HepG2 (cell line): ENCODE data around the gene TP53I3. TPM values are rescaled to one million over a fixed set of nuclear protein-coding genes. Genes with fewer than 3 reads are reported as not detected.

Experiments
- CCDC6 ChIP-seq: sonication (generic); formaldehyde crosslinking; IDR thresholded peaks from 2 replicates; pipeline ENCODE4 v1.8.1; 2022; ENCODE audit warnings: mild to moderate bottlenecking, missing genetic modification reagents, moderate library complexity
- FLYWCH1 ChIP-seq: sonication (generic); formaldehyde crosslinking; IDR thresholded peaks from 2 replicates; pipeline ENCODE4 v1.8.1; 2023; ENCODE audit warnings: mild to moderate bottlenecking, missing genetic modification reagents
- GZF1 ChIP-seq: sonication (generic); formaldehyde crosslinking; IDR thresholded peaks from 2 replicates; pipeline ENCODE4 v1.5.1; 2020; ENCODE audit warnings: mild to moderate bottlenecking, missing genetic modification reagents
- HCFC1 ChIP-seq: fragments of 150-350 bp; IDR thresholded peaks from 2 replicates; pipeline ENCODE4 v1.6.1; 2014; ENCODE audit warnings: low read depth, low read length
- KDM5A ChIP-seq: fragments of 200-600 bp; sonication (generic); IDR thresholded peaks from 2 replicates; pipeline ENCODE4 v1.7.0; 2018; ENCODE audit warnings: antibody characterized with exemption, mild to moderate bottlenecking, low read length, borderline replicate concordance
- KLF11 ChIP-seq: IDR thresholded peaks from 2 replicates; pipeline ENCODE4 v1.6.1; 2016; ENCODE audit warnings: missing compliant biosample characterization
- KMT2A ChIP-seq: sonication (generic); formaldehyde crosslinking; IDR thresholded peaks from 2 replicates; pipeline ENCODE4 v1.4.0; 2020; ENCODE audit warnings: missing genetic modification reagents
- MAFK ChIP-seq, 2 experiments: IDR thresholded peaks in 1 of 2; conservative IDR thresholded peaks in 1 of 2; 2 replicates each; pipeline ENCODE4 v1.6.1; 2011; ENCODE audit warnings: improper control_type of control experiment in 2 of 2, low read length in 2 of 2
- MTF2 ChIP-seq: sonication (generic); formaldehyde crosslinking; IDR thresholded peaks from 2 replicates; pipeline ENCODE4 v1.5.0; 2020; ENCODE audit warnings: missing genetic modification reagents, borderline replicate concordance
- NCOR1 ChIP-seq: fragments of 200-600 bp; sonication (generic); IDR thresholded peaks from 2 replicates; pipeline ENCODE4 v1.7.0; 2017; ENCODE audit warnings: antibody characterized with exemption, low read length, borderline replicate concordance
- NFE2L1 ChIP-seq: sonication (generic); formaldehyde crosslinking; IDR thresholded peaks from 2 replicates; pipeline ENCODE4 v1.4.0; 2020; ENCODE audit warnings: missing genetic modification reagents, mild to moderate bottlenecking, borderline replicate concordance
- NFE2L2 ChIP-seq: fragments of 150-350 bp; IDR thresholded peaks from 2 replicates; pipeline ENCODE4 v1.6.1; 2014; ENCODE audit warnings: low read length
- RBM39 ChIP-seq: fragments of 200-400 bp; formaldehyde crosslinking; IDR thresholded peaks from one replicate; pipeline ENCODE4 v1.6.1; 2018; ENCODE audit warnings: antibody characterized with exemption, mild to moderate bottlenecking, low read depth, low read length; ENCODE audit not compliant: poor library complexity, severe bottlenecking
- SP140L ChIP-seq: sonication (generic); formaldehyde crosslinking; IDR thresholded peaks from 2 replicates; pipeline ENCODE4 v1.4.0; 2020; ENCODE audit warnings: missing genetic modification reagents, borderline replicate concordance
- TCF7L2 ChIP-seq: IDR thresholded peaks from 2 replicates; pipeline ENCODE4 v1.6.1; 2011; ENCODE audit warnings: mild to moderate bottlenecking, low read depth, low read length, moderate library complexity
- ZNF230 ChIP-seq: sonication (generic); formaldehyde crosslinking; IDR thresholded peaks from 2 replicates; pipeline ENCODE4 v1.4.0; 2020; ENCODE audit warnings: mild to moderate bottlenecking, missing genetic modification reagents
- ZNF335 ChIP-seq: sonication (generic); formaldehyde crosslinking; IDR thresholded peaks from 2 replicates; pipeline ENCODE4 v1.4.0; 2020; ENCODE audit warnings: missing genetic modification reagents
- ZNF431 ChIP-seq: sonication (generic); formaldehyde crosslinking; IDR thresholded peaks from 2 replicates; pipeline ENCODE4 v1.9.0; 2022; ENCODE audit warnings: missing genetic modification reagents, low read depth, mild to moderate bottlenecking, borderline replicate concordance
- ZNF615 ChIP-seq: sonication (generic); formaldehyde crosslinking; IDR thresholded peaks from 2 replicates; pipeline ENCODE4 v1.5.0; 2020; ENCODE audit warnings: mild to moderate bottlenecking, missing genetic modification reagents, borderline replicate concordance
- ZNF629 ChIP-seq: sonication (generic); formaldehyde crosslinking; conservative IDR thresholded peaks from 2 replicates; pipeline ENCODE4 v1.5.0; 2020; ENCODE audit warnings: missing genetic modification reagents
- ZNF720 ChIP-seq: sonication (generic); formaldehyde crosslinking; IDR thresholded peaks from 2 replicates; pipeline ENCODE4 v1.4.0; 2020; ENCODE audit warnings: missing genetic modification reagents
- ZNF75D ChIP-seq: sonication (generic); formaldehyde crosslinking; IDR thresholded peaks from 2 replicates; pipeline ENCODE4 v1.8.1; 2023; ENCODE audit warnings: missing genetic modification reagents, mild to moderate bottlenecking, borderline replicate concordance
- ZNF883 ChIP-seq: sonication (generic); formaldehyde crosslinking; IDR thresholded peaks from 2 replicates; pipeline ENCODE4 v1.5.1; 2020; ENCODE audit warnings: mild to moderate bottlenecking, missing genetic modification reagents; ENCODE audit errors: not compliant biosample characterization
- ZSCAN22 ChIP-seq: sonication (generic); formaldehyde crosslinking; IDR thresholded peaks from 2 replicates; pipeline ENCODE4 v1.4.0; 2020; ENCODE audit warnings: mild to moderate bottlenecking, missing genetic modification reagents
- polyA plus RNA-seq, 8 experiments: library from polyadenylated mRNA; depleted of rRNA in 3 of 8; stranded (reverse) in 7 of 8; unstranded in 1 of 8; fragments of >200 nt; fragmentation: Illumina TruSeq in 4 of 8; extraction: Trizol in 4 of 8; gene quantifications; 2 replicates each; pipeline versions ENCODE4 v1.2.1 to v1.2.3, GENCODE V29; 2011 to 2016; ENCODE audit warnings: low read depth in 4 of 8, missing spikeins in 1 of 8, mixed read lengths in 1 of 8; ENCODE audit not compliant: insufficient read depth in 1 of 8
- total RNA-seq, 5 experiments: library from RNA; depleted of rRNA; stranded (reverse); fragments of >200 nt; fragmentation: Illumina TruSeq; extraction: Trizol; gene quantifications; 2 replicates each; pipeline ENCODE4 v1.2.3, GENCODE V29; 2016; ENCODE audit warnings: low read depth in 1 of 5
- TF ChIP-seq, protein P1 (sequence below): sonication (generic); formaldehyde crosslinking; IDR thresholded peaks from 2 replicates; pipeline ENCODE4 v1.4.0; 2020; ENCODE audit warnings: missing genetic modification reagents
- TF ChIP-seq, protein P2 (sequence below): sonication (generic); formaldehyde crosslinking; IDR thresholded peaks from 2 replicates; pipeline ENCODE4 v1.4.0; 2020; ENCODE audit warnings: missing genetic modification reagents
- TF ChIP-seq, protein P3 (sequence below): sonication (generic); formaldehyde crosslinking; IDR thresholded peaks from 2 replicates; pipeline ENCODE4 v1.5.0; 2020; ENCODE audit warnings: missing genetic modification reagents

Gene TP53I3
- total and polyA plus RNA-seq, 2 of the 13 experiments (the other 11 are each of a cell fraction or from before 2014, with no cell fraction given) = 25.0 to 44.1 TPM

DNA sequence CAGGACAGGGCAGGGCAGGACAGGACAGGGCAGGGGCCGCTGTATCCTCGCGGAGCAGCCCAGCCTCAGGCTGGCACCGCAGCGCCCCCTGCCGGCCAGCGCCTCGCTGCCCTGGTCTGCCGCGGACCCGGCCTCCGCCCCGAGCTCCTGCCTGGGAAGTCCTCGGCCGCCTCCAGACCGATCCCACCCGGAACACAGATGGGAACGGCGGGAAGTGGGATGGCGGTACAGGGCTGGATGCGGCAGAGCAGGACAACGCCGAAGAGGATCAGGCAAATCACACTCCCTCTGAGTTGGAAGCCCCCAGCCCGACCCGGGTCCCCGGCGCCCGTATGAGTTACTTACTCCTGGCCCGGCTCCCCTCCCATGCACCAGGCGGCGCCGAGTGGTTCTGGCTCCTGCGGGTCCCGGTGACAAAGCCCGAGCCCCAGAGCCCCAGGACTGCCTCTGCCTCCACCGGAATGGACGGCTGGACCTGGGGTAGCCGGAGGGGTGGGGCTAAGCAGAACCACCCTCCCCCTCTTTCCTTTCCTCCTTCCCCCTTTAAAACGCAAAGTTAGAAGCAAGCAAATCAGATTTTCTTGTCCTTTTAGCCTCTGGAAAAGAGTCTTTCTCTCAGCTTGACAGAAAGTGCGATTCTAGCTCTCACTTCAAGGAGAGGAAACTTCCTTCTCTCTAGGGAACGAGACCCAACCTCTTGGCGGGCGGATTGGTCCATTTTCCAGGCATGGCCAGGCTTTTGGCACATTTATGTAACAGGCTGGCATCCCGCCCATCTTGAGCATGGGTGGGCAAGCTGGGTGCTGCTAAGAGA, at the start of gene TP53I3 (continued):
- TF ChIP-seq FLYWCH1 = no peak
- TF ChIP-seq ZNF431 (CRISPR knock-in tag) = peak; percentile 94
- TF ChIP-seq TCF7L2 = no peak
- no peak for TF ChIP-seq ZSCAN22 (CRISPR knock-in tag)
- peak; percentile 59; the same call in 1 of the 2 replicates for TF ChIP-seq ZNF335 (CRISPR knock-in tag)
- TF ChIP-seq KDM5A = no peak; the same call in 1 of the 2 replicates
- TF ChIP-seq ZNF629 (CRISPR knock-in tag) = 0 out of 2 replicates have a peak, but pooled peaks have one; percentile 7
- no peak for TF ChIP-seq GZF1 (CRISPR knock-in tag)
- TF ChIP-seq KLF11 (CRISPR knock-in tag) = no peak
- no peak; the same call in 1 of the 2 replicates for TF ChIP-seq MTF2 (CRISPR knock-in tag)
- no peak for TF ChIP-seq ZNF75D (CRISPR knock-in tag)
- TF ChIP-seq SP140L = peak; percentile 69; the same call in 1 of the 2 replicates
- peak; percentile 89; the same call in 1 of the 2 replicates for TF ChIP-seq CCDC6
- no peak for TF ChIP-seq ZNF720 (CRISPR knock-in tag)
- peak; percentile 94 for TF ChIP-seq RBM39
- no peak for TF ChIP-seq NFE2L1 (CRISPR knock-in tag)
- no peak for TF ChIP-seq ZNF883 (CRISPR knock-in tag)
- TF ChIP-seq HCFC1 = no peak; the same call in 1 of the 2 replicates
- peak; percentile 65; the same call in 1 of the 2 replicates for TF ChIP-seq KMT2A (CRISPR knock-in tag)
- TF ChIP-seq NFE2L2 = no peak
- TF ChIP-seq NCOR1 = no peak
- TF ChIP-seq MAFK (conservative IDR thresholded peaks at IDR 0.05 in 1 of 2, IDR thresholded peaks at IDR 0.05 in 1 of 2; ENCODE audit: low read length in 2 of 2) = no peak
- TF ChIP-seq ZNF615 (CRISPR knock-in tag) = no peak
- TF ChIP-seq, protein P1, sequence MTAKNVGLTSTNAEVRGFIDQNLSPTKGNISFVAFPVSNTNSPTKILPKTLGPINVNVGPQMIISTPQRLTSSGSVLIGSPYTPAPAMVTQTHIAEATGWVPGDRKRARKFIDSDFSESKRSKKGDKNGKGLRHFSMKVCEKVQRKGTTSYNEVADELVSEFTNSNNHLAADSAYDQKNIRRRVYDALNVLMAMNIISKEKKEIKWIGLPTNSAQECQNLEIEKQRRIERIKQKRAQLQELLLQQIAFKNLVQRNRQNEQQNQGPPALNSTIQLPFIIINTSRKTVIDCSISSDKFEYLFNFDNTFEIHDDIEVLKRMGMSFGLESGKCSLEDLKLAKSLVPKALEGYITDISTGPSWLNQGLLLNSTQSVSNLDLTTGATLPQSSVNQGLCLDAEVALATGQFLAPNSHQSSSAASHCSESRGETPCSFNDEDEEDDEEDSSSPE (CRISPR knock-in tag) = no peak
- TF ChIP-seq, protein P2, sequence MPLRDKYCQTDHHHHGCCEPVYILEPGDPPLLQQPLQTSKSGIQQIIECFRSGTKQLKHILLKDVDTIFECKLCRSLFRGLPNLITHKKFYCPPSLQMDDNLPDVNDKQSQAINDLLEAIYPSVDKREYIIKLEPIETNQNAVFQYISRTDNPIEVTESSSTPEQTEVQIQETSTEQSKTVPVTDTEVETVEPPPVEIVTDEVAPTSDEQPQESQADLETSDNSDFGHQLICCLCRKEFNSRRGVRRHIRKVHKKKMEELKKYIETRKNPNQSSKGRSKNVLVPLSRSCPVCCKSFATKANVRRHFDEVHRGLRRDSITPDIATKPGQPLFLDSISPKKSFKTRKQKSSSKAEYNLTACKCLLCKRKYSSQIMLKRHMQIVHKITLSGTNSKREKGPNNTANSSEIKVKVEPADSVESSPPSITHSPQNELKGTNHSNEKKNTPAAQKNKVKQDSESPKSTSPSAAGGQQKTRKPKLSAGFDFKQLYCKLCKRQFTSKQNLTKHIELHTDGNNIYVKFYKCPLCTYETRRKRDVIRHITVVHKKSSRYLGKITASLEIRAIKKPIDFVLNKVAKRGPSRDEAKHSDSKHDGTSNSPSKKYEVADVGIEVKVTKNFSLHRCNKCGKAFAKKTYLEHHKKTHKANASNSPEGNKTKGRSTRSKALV = no peak; the same call in 1 of the 2 replicates
- TF ChIP-seq, protein P3, sequence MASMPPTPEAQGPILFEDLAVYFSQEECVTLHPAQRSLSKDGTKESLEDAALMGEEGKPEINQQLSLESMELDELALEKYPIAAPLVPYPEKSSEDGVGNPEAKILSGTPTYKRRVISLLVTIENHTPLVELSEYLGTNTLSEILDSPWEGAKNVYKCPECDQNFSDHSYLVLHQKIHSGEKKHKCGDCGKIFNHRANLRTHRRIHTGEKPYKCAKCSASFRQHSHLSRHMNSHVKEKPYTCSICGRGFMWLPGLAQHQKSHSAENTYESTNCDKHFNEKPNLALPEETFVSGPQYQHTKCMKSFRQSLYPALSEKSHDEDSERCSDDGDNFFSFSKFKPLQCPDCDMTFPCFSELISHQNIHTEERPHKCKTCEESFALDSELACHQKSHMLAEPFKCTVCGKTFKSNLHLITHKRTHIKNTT (CRISPR knock-in tag) = no peak
- TF ChIP-seq ZNF230 (CRISPR knock-in tag) = peak; percentile 17; the same call in 1 of the 2 replicates
